Subcutaneous abdominal adipose tissue (tissue), 5 donors: Measurements from ENCODE around the gene HAGHL.
"Not testable (repeated sequence)": the region's sequence is repeated elsewhere in the genome, so short reads cannot be mapped to it uniquely, and the experiment has no call there.

Experiments used
- H3K27ac ChIP-seq: one replicate; pipeline ENCODE4 v1.7.0; 2013; ENCODE audit warnings: low read depth, mild to moderate bottlenecking, inconsistent platforms, low read length, moderate library complexity
- H3K27me3 ChIP-seq, 5 donors: one replicate each; pipeline ENCODE4 v1.7.0; 2013; ENCODE audit warnings: low read length in 5 of 5, inconsistent platforms in 1 of 5; ENCODE audit not compliant: control insufficient read depth in 5 of 5, insufficient read depth in 4 of 5
- H3K36me3 ChIP-seq, 5 donors: one replicate each; pipeline ENCODE4 v1.7.0; 2013; ENCODE audit warnings: low read length in 5 of 5; ENCODE audit not compliant: control insufficient read depth in 5 of 5, insufficient read depth in 5 of 5
- H3K4me1 ChIP-seq, 5 donors: one replicate each; pipeline ENCODE4 v1.7.0; 2013; ENCODE audit warnings: low read length in 5 of 5, mild to moderate bottlenecking in 3 of 5, moderate library complexity in 1 of 5; ENCODE audit not compliant: control insufficient read depth in 5 of 5, insufficient read depth in 5 of 5
- H3K4me3 ChIP-seq, 5 donors: one replicate each; pipeline ENCODE4 v1.7.0; 2013; ENCODE audit warnings: low read length in 5 of 5, low read depth in 1 of 5
- H3K9ac ChIP-seq, 5 donors: one replicate each; pipeline ENCODE4 v1.7.0; 2013; ENCODE audit warnings: low read length in 5 of 5, mild to moderate bottlenecking in 4 of 5, moderate library complexity in 3 of 5
- H3K9me3 ChIP-seq, 5 donors: one replicate each; pipeline ENCODE4 v1.7.0; 2013; ENCODE audit warnings: low read length in 5 of 5; ENCODE audit not compliant: control insufficient read depth in 5 of 5
- donor health status: healthy.
- donor health status: healthy.
- donor health status: healthy.
- donor health status: healthy.
- donor health status: healthy.

Gene HAGHL

GRCh38 chr16:752007-752312 lies 25.1 kb downstream of the HAGHL start:
- Histone ChIP-seq H3K27me3 (peaks cover 0 to 17% (median 0%) of the 10 kb centered on the region in 5 donors), H3K27ac (no peak overlapping the region)

GRCh38 chr16:754121-754607 lies 27.3 kb downstream of the HAGHL start:
- H3K4me3 ChIP-seq, H3K27ac ChIP-seq, H3K4me1 ChIP-seq, H3K9ac ChIP-seq, H3K9me3 ChIP-seq, H3K36me3 ChIP-seq: not testable (repeated sequence)
- peaks cover 0 to 17% (median 0%) of the 10 kb centered on the region in 5 donors for H3K27me3 ChIP-seq

More at GRCh38 chr16:752007-752312, 25.1 kb downstream of the HAGHL start:
- H3K4me1 ChIP-seq, result no peaks in the 10 kb centered on the region
- no peak overlapping the region for H3K9ac ChIP-seq
- H3K9me3 ChIP-seq, result peaks cover 0 to 5% (median 0%) of the 10 kb centered on the region in 5 donors
- H3K36me3 ChIP-seq, result no peaks in the 10 kb centered on the region
- H3K4me3 ChIP-seq, result no peak overlapping the region

- H3K4me1 ChIP-seq, result no peaks in the 10 kb centered on the region
- H3K4me3 ChIP-seq, result no peak overlapping the region
- no peak overlapping the region for H3K27ac ChIP-seq
- H3K27me3 ChIP-seq, result peaks cover 0 to 17% (median 0%) of the 10 kb centered on the region in 5 donors
- no peak overlapping the region for H3K9ac ChIP-seq
- no peaks in the 10 kb centered on the region for H3K36me3 ChIP-seq
- H3K9me3 ChIP-seq, result peaks cover 0 to 5% (median 0%) of the 10 kb centered on the region in 5 donors
These were observed 27.8 kb downstream of the HAGHL start for GRCh38 chr16:754656-755055.

GRCh38 chr16:756428-756827 lies 29.5 kb downstream of the HAGHL start:
- Histone ChIP-seq H3K27me3 (peaks cover 0 to 16% (median 3%) of the 10 kb centered on the region in 5 donors), H3K9me3 (peaks cover 0 to 5% (median 0%) of the 10 kb centered on the region in 5 donors), H3K27ac (no peak overlapping the region), H3K4me3 (no peak overlapping the region), H3K9ac (no peak overlapping the region), H3K4me1 (no peaks in the 10 kb centered on the region), H3K36me3 (no peaks in the 10 kb centered on the region)

GRCh38 chr16:759110-759910 lies 32.4 kb downstream of the HAGHL start:
- H3K27ac ChIP-seq, result no peak overlapping the region
- no peak overlapping the region for H3K4me3 ChIP-seq
- peaks cover 9 to 21% (median 16%) of the 10 kb centered on the region in 5 donors for H3K27me3 ChIP-seq

GRCh38 chr16:760065-760464 lies 33.2 kb downstream of the HAGHL start:
- Histone ChIP-seq H3K9me3 (peaks cover 0 to 5% (median 0%) of the 10 kb centered on the region in 5 donors), H3K4me1 (no peaks in the 10 kb centered on the region), H3K27me3 (peaks cover 9 to 25% (median 16%) of the 10 kb centered on the region in 5 donors), H3K9ac (no peak overlapping the region), H3K27ac (no peak overlapping the region), H3K36me3 (no peaks in the 10 kb centered on the region), H3K4me3 (no peak overlapping the region)

More at GRCh38 chr16:759110-759910, 32.4 kb downstream of the HAGHL start:
- H3K9me3 ChIP-seq, result peaks cover 0 to 5% (median 0%) of the 10 kb centered on the region in 5 donors
- no peak overlapping the region for H3K9ac ChIP-seq
- H3K4me1 ChIP-seq, result no peaks in the 10 kb centered on the region
- H3K36me3 ChIP-seq, result no peaks in the 10 kb centered on the region

GRCh38 chr16:760545-761343 lies 33.8 kb downstream of the HAGHL start, which contains the start of gene MSLN:
TSS of gene MSLN (plus strand) at chr16:760734. CDS start at chr16:762681, 1,947 bp downstream.
- H3K9ac ChIP-seq, result no peak within 1 kb of the TSS
- no peak within 1 kb of the TSS for H3K27ac ChIP-seq
- H3K9me3 ChIP-seq, result peaks cover 0 to 5% (median 0%) of the 10 kb centered on the region in 5 donors
- no peaks in the 10 kb centered on the region for H3K36me3 ChIP-seq
- H3K27me3 ChIP-seq, result peaks cover 9 to 28% (median 18%) of the 10 kb centered on the region in 5 donors
- no peaks in the 10 kb centered on the region for H3K4me1 ChIP-seq
- no peak within 1 kb of the TSS for H3K4me3 ChIP-seq

GRCh38 chr16:761625-762513 lies 35.0 kb downstream of the HAGHL start:
- Histone ChIP-seq H3K4me1 (no peaks in the 10 kb centered on the region), H3K36me3 (no peaks in the 10 kb centered on the region), H3K9me3 (no peaks in the 10 kb centered on the region), H3K27ac (no peak overlapping the region), H3K4me3 (no peak overlapping the region), H3K9ac (no peak overlapping the region), H3K27me3 (peaks cover 9 to 29% (median 25%) of the 10 kb centered on the region in 5 donors)

- Histone ChIP-seq H3K27ac (no peak overlapping the region), H3K9ac (no peak overlapping the region), H3K4me1 (no peaks in the 10 kb centered on the region), H3K4me3 (no peak overlapping the region), H3K27me3 (peaks cover 9 to 29% (median 25%) of the 10 kb centered on the region in 5 donors), H3K36me3 (no peaks in the 10 kb centered on the region), H3K9me3 (no peaks in the 10 kb centered on the region)
These were observed 35.8 kb downstream of the HAGHL start for GRCh38 chr16:762595-763268.
